Measurements from ENCODE around the gene SLC35G1. TPM values are rescaled to one million over a fixed set of nuclear protein-coding genes. Genes with fewer than 3 reads are reported as not detected.

SLC35G1 gene
- total RNA-seq, 3 donors from 2014 or later = 2.9 to 7.0 (median 3.9) TPM

- H3K4me3 ChIP-seq = no peak overlapping the region
- DNase-seq (ENCODE audit: low spot score in 2 of 2) = no peak
These were observed 32.0 kb upstream of the SLC35G1 start for GRCh38 chr10:93861825-93862224.

GRCh38 chr10:93865794-93866425 lies 27.9 kb upstream of the SLC35G1 start:
- TF ChIP-seq CTCF (IDR thresholded peaks at IDR 0.05) (no peak), POLR2AphosphoS5 (IDR thresholded peaks at IDR 0.05) (no peak), POLR2A (IDR thresholded peaks at IDR 0.05) (no peak)
- Histone ChIP-seq H3K4me1 (no peaks in the 10 kb centered on the region), H3K36me3 (no peaks in the 10 kb centered on the region), H3K4me3 (no peak overlapping the region), H3K27me3 (peaks cover 0 to 5% of the 10 kb centered on the region in 2 donors), H3K9me3 (no peaks in the 10 kb centered on the region), H3K27ac (no peak overlapping the region)
- intact Hi-C loops (cut with DNase I; ENCODE audit: low total_unique reads) = no loop called here
- DNase-seq (ENCODE audit: low spot score in 2 of 2) = no peak

More at GRCh38 chr10:93861825-93862224, 32.0 kb upstream of the SLC35G1 start:
- Histone ChIP-seq H3K4me1 (no peaks in the 10 kb centered on the region), H3K9me3 (no peaks in the 10 kb centered on the region), H3K27me3 (no peaks in the 10 kb centered on the region), H3K27ac (no peak overlapping the region), H3K36me3 (no peaks in the 10 kb centered on the region)
- TF ChIP-seq POLR2AphosphoS5 (IDR thresholded peaks at IDR 0.05) (no peak), POLR2A (IDR thresholded peaks at IDR 0.05) (no peak), CTCF (IDR thresholded peaks at IDR 0.05) (no peak)
- intact Hi-C loops (cut with DNase I; ENCODE audit: low total_unique reads) = no loop called here

- DNase-seq (ENCODE audit: low spot score in 2 of 2) = no peak
- Histone ChIP-seq H3K27me3 (peaks cover 0 to 5% of the 10 kb centered on the region in 2 donors), H3K9me3 (no peaks in the 10 kb centered on the region), H3K27ac (no peak overlapping the region), H3K36me3 (no peaks in the 10 kb centered on the region), H3K4me1 (no peaks in the 10 kb centered on the region), H3K4me3 (no peak overlapping the region)
- intact Hi-C loops (cut with DNase I; ENCODE audit: low total_unique reads) = no loop called here
- TF ChIP-seq POLR2AphosphoS5 (IDR thresholded peaks at IDR 0.05) (no peak), CTCF (IDR thresholded peaks at IDR 0.05) (no peak), POLR2A (IDR thresholded peaks at IDR 0.05) (no peak)
These were observed 26.3 kb upstream of the SLC35G1 start for GRCh38 chr10:93867525-93867924.

GRCh38 chr10:93871671-93872204 lies 22.0 kb upstream of the SLC35G1 start:
- H3K9me3 ChIP-seq = no peaks in the 10 kb centered on the region
- no peaks in the 10 kb centered on the region for H3K36me3 ChIP-seq
- no peak for DNase-seq (ENCODE audit: low spot score in 2 of 2)
- no peak overlapping the region for H3K27ac ChIP-seq
- H3K4me3 ChIP-seq = no peak overlapping the region
- no peaks in the 10 kb centered on the region for H3K4me1 ChIP-seq
- TF ChIP-seq POLR2A (IDR thresholded peaks at IDR 0.05) = no peak
- TF ChIP-seq POLR2AphosphoS5 (IDR thresholded peaks at IDR 0.05) = no peak
- TF ChIP-seq CTCF (IDR thresholded peaks at IDR 0.05) = no peak
- H3K27me3 ChIP-seq = peaks cover 0 to 11% of the 10 kb centered on the region in 2 donors
- intact Hi-C loops (cut with DNase I; ENCODE audit: low total_unique reads) = no loop called here

- TF ChIP-seq POLR2A (IDR thresholded peaks at IDR 0.05) (no peak), CTCF (IDR thresholded peaks at IDR 0.05) (no peak), POLR2AphosphoS5 (IDR thresholded peaks at IDR 0.05) (no peak)
- peaks cover 0 to 11% of the 10 kb centered on the region in 2 donors for H3K27me3 ChIP-seq
- no peak for DNase-seq (ENCODE audit: low spot score in 2 of 2)
- no peak overlapping the region for H3K27ac ChIP-seq
- no peaks in the 10 kb centered on the region for H3K9me3 ChIP-seq
- no peaks in the 10 kb centered on the region for H3K4me1 ChIP-seq
- no peaks in the 10 kb centered on the region for H3K36me3 ChIP-seq
- intact Hi-C loops (cut with DNase I; ENCODE audit: low total_unique reads) = no loop called here
- H3K4me3 ChIP-seq = no peak overlapping the region
These were observed 21.2 kb upstream of the SLC35G1 start for GRCh38 chr10:93872375-93873158.
